Gastrocnemius medialis (tissue), 4 donors: Measurements from ENCODE around the gene KLHDC10.

Experiments
- CTCF ChIP-seq, 5 experiments: fragments of 450-650 bp in 3 of 5; fragments of 200-600 bp in 2 of 5; sonication (generic) in 2 of 5; IDR thresholded peaks in 4 of 5; conservative IDR thresholded peaks in 1 of 5; 1 replicate in 4 of 5; 2 replicates in 1 of 5; pipeline ENCODE4 v1.5.1; 2016 to 2019; ENCODE audit warnings: antibody characterized with exemption in 5 of 5, mild to moderate bottlenecking in 3 of 5, moderate library complexity in 3 of 5
- POLR2A ChIP-seq, 2 donors: fragments of 450-650 bp; IDR thresholded peaks; one replicate each; pipeline ENCODE4 v1.6.1; 2017; ENCODE audit warnings: antibody characterized with exemption in 2 of 2, mild to moderate bottlenecking in 2 of 2, moderate library complexity in 2 of 2

DNA sequence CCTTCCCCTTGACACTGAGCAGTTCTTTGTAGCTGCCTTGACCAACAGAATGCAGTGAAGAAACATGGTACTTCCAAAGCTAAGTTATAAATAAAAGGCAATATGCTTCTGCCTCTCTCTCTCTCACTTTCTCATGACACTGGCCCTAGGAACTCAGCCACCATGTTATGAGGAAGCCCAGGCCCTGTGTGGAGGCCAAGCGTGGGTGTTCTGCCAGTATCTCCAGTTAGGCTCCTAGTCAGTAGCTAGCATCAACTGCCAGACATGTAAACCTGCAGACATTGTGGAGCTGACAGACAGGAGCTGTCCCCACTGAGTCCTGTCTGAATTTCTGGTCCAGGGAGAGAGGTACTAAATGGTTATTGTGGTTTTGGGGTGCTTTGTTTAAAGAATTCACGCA lies 89.7 kb downstream of the KLHDC10 start:
- TF ChIP-seq CTCF (IDR thresholded peaks at IDR 0.05 in 4 of 5, conservative IDR thresholded peaks at IDR 0.05 in 1 of 5), result no peak
- no peak for TF ChIP-seq POLR2A (IDR thresholded peaks at IDR 0.05)
